GM12878 (cell line): Measurements from ENCODE around the gene EVI5L. TPM values are rescaled to one million over a fixed set of nuclear protein-coding genes. Genes with fewer than 3 reads are reported as not detected.
A peak's percentile ranks its signal among the peaks of the same experiment; 100 is the strongest.

Source experiments
- ATAC-seq: fragments of 200-7000 bp; cut with Tn5 transposase; 3 replicates; pipeline ENCODE4 v1.9.1; 2020; ENCODE audit warnings: mild to moderate bottlenecking, moderate library complexity
- BruUV-seq: library from RNA; stranded (reverse); fragments of 400-500 nt; replicated peaks from 2 replicates; lab custom pipeline; 2021; lab: Mats Ljungman, UMichigan
- CTCF ChIA-PET: fragments of 300-600 bp; sonication (Branson Sonifier 250); formaldehyde crosslinking; extraction: SDS; loops from one replicate; lab custom pipeline; 2021; ENCODE audit warnings: inconsistent platforms; lab: Yijun Ruan, JAX
- POLR2A ChIA-PET: fragments of 350-600 bp; formaldehyde crosslinking; extraction: SDS; loops from one replicate; lab custom pipeline; 2021; ENCODE audit warnings: inconsistent platforms; lab: Charles Lee
- RAD21 ChIA-PET: fragments of 300-600 bp; sonication (Branson Sonifier 250); formaldehyde crosslinking; loops from one replicate; lab custom pipeline; 2023; ENCODE audit warnings: antibody characterized with exemption; ENCODE audit not compliant: unreplicated experiment; lab: Charles Lee
- SMC1A ChIA-PET: fragments of 300-600 bp; sonication (Branson Sonifier 250); formaldehyde crosslinking; loops from one replicate; lab custom pipeline; 2023; ENCODE audit not compliant: unreplicated experiment, uncharacterized antibody; lab: Charles Lee
- DNase-seq: peaks from one replicate; pipeline ENCODE4 v3.0.0-alpha.2; 2011; ENCODE audit warnings: low read depth, low spot score
- FAIRE-seq: peaks from 3 replicates; lab custom pipeline; 2011; peaks lifted over from hg19 to GRCh38; lab: Jason Lieb, UNC
- H2AFZ ChIP-seq: 2 replicates; pipeline ENCODE4 v1.6.0; 2011; ENCODE audit warnings: low read depth, low read length, control low read depth; ENCODE audit not compliant: control insufficient read depth
- H3K27ac ChIP-seq: 2 replicates; pipeline ENCODE4 v1.5.1; 2011; ENCODE audit warnings: control low read depth; ENCODE audit not compliant: control insufficient read depth, insufficient read depth
- H3K27me3 ChIP-seq, 2 experiments: replicated peaks in 1 of 2; 2 replicates each; pipeline versions ENCODE4 v1.6.0 to v1.6.1; 2011; ENCODE audit warnings: low read length in 1 of 2; ENCODE audit not compliant: control insufficient read depth in 2 of 2, insufficient read depth in 2 of 2
- H3K36me3 ChIP-seq, 2 experiments: 2 replicates each; pipeline ENCODE4 v1.5.1; 2011; ENCODE audit warnings: low read length in 1 of 2; ENCODE audit not compliant: control insufficient read depth in 2 of 2, insufficient read depth in 2 of 2
- H3K4me1 ChIP-seq: 2 replicates; pipeline ENCODE4 v1.6.1; 2011; ENCODE audit warnings: mild to moderate bottlenecking, low read length, moderate library complexity, mixed read lengths; ENCODE audit not compliant: control insufficient read depth, insufficient read depth
- H3K4me2 ChIP-seq: 2 replicates; pipeline ENCODE4 v1.6.0; 2011; ENCODE audit warnings: control low read depth; ENCODE audit not compliant: control insufficient read depth, insufficient read depth
- H3K4me3 ChIP-seq: fragments of 200-600 bp; sonication (generic); 2 replicates; pipeline ENCODE4 v1.5.1; 2016
- H3K79me2 ChIP-seq: 2 replicates; pipeline ENCODE4 v1.6.0; 2011; ENCODE audit warnings: low read length; ENCODE audit not compliant: control insufficient read depth, insufficient read depth
- H3K9ac ChIP-seq: 2 replicates; pipeline ENCODE4 v1.8.0; 2011; ENCODE audit warnings: low read length, control low read depth, mixed read lengths; ENCODE audit not compliant: control insufficient read depth, insufficient read depth
- H3K9me3 ChIP-seq: replicated peaks from 3 replicates; pipeline ENCODE4 v1.5.1; 2011; ENCODE audit warnings: mild to moderate bottlenecking, low read length; ENCODE audit not compliant: control insufficient read depth, insufficient read depth
- H4K20me1 ChIP-seq: 2 replicates; pipeline ENCODE4 v1.6.0; 2011; ENCODE audit not compliant: control insufficient read depth, insufficient read depth
- CHD2 ChIP-seq: IDR thresholded peaks from 2 replicates; pipeline ENCODE4 v1.6.1; 2011; ENCODE audit warnings: low read depth, low read length, improper control_type of control experiment, borderline replicate concordance
- EGR1 ChIP-seq, 2 experiments: IDR thresholded peaks; 1 replicate in 1 of 2; 2 replicates in 1 of 2; pipeline ENCODE4 v1.6.1; 2011 to 2012; ENCODE audit warnings: low read depth in 2 of 2, low read length in 2 of 2, borderline replicate concordance in 1 of 2, mild to moderate bottlenecking in 1 of 2, moderate library complexity in 1 of 2
- ESRRA ChIP-seq: IDR thresholded peaks from 2 replicates; pipeline ENCODE4 v1.6.1; 2012; ENCODE audit warnings: mild to moderate bottlenecking, low read length, improper control_type of control experiment
- EZH2 ChIP-seq: IDR thresholded peaks from 2 replicates; pipeline ENCODE4 v1.6.1; 2012; ENCODE audit warnings: low read depth, mild to moderate bottlenecking, control low read depth, inconsistent platforms, low read length, borderline replicate concordance; ENCODE audit not compliant: control insufficient read depth
- FOS ChIP-seq: IDR thresholded peaks from 3 replicates; pipeline ENCODE4 v1.6.1; 2011; ENCODE audit warnings: borderline replicate concordance; ENCODE audit not compliant: insufficient read length; ENCODE audit errors: extremely low read depth
- GATAD2B ChIP-seq: fragments of 450-650 bp; conservative IDR thresholded peaks from 2 replicates; pipeline ENCODE4 v1.6.1; 2017; ENCODE audit warnings: low read depth, mild to moderate bottlenecking, moderate library complexity
- HCFC1 ChIP-seq: fragments of 150-350 bp; IDR thresholded peaks from 2 replicates; pipeline ENCODE4 v1.6.1; 2014; ENCODE audit warnings: low read length
- KAT2A ChIP-seq: conservative IDR thresholded peaks from 2 replicates; pipeline ENCODE4 v1.6.1; 2011; ENCODE audit warnings: low read depth, low read length; ENCODE audit not compliant: control insufficient read depth
- MEF2A ChIP-seq: IDR thresholded peaks from 2 replicates; pipeline ENCODE4 v1.6.1; 2011; ENCODE audit warnings: low read depth, mild to moderate bottlenecking, low read length, moderate library complexity; ENCODE audit not compliant: insufficient read depth
- NR2C1 ChIP-seq: fragments of 450-650 bp; IDR thresholded peaks from 2 replicates; pipeline ENCODE4 v1.6.1; 2017; ENCODE audit warnings: antibody characterized with exemption, mild to moderate bottlenecking, moderate library complexity
- NRF1 ChIP-seq: conservative IDR thresholded peaks from 2 replicates; pipeline ENCODE4 v1.6.1; 2011; ENCODE audit warnings: mild to moderate bottlenecking, low read depth, low read length, improper control_type of control experiment
- PAX5 ChIP-seq: IDR thresholded peaks from 2 replicates; pipeline ENCODE4 v1.6.1; 2011; ENCODE audit warnings: low read depth, low read length, borderline replicate concordance
- RUNX3 ChIP-seq: IDR thresholded peaks from 2 replicates; pipeline ENCODE4 v1.6.1; 2012; ENCODE audit warnings: low read length, inconsistent platforms
- SIN3A ChIP-seq: IDR thresholded peaks from 2 replicates; pipeline ENCODE4 v1.6.1; 2012; ENCODE audit warnings: low read depth, low read length, improper control_type of control experiment
- TCF12 ChIP-seq: IDR thresholded peaks from 2 replicates; pipeline ENCODE4 v1.6.1; 2011; ENCODE audit warnings: low read depth, mild to moderate bottlenecking, low read length
- ZNF24 ChIP-seq: fragments of 450-650 bp; IDR thresholded peaks from 2 replicates; pipeline ENCODE4 v1.6.1; 2017; ENCODE audit warnings: antibody characterized with exemption, mild to moderate bottlenecking
- ZNF622 ChIP-seq: fragments of 450-650 bp; IDR thresholded peaks from 2 replicates; pipeline ENCODE4 v1.6.1; 2017; ENCODE audit warnings: mild to moderate bottlenecking, inconsistent platforms
- WGBS: methylation state at CpG from one replicate; pipeline ENCODE4 v1.1.6; 2016; ENCODE audit warnings: low lambda C conversion rate; ENCODE audit not compliant: insufficient replicate concordance, insufficient coverage; ENCODE audit errors: missing lambda C conversion rate; 5-methylcytosine and 5-hydroxymethylcytosine counted together
- in situ Hi-C: fragments of 300-500 bp; cut with MboI; formaldehyde crosslinking; loops from 9 replicates; pipeline ENCODE4 v1.14.3; 2018; ENCODE audit warnings: mixed read lengths
- intact Hi-C: fragments of 100-400 bp; cut with micrococcal nuclease; formaldehyde crosslinking; loops from one replicate; pipeline ENCODE4 v1.14.2; 2022; ENCODE audit not compliant: unreplicated experiment
- polyA plus RNA-seq, 11 experiments: library from polyadenylated mRNA; depleted of rRNA in 4 of 11; unstranded in 6 of 11; stranded (reverse) in 5 of 11; fragments of >200 nt; fragmentation: Nextera tagmentation in 4 of 11; fragmentation: Illumina TruSeq in 1 of 11; extraction: Ambion mirVana in 4 of 11; extraction: Trizol in 1 of 11; gene quantifications; 1 replicate in 1 of 11; 2 replicates in 10 of 11; pipeline versions ENCODE4 v1.2.1 to v1.2.3, GENCODE V29; 2011 to 2016; ENCODE audit warnings: inconsistent platforms in 2 of 11, missing spikeins in 2 of 11, low read depth in 1 of 11
- total RNA-seq, 4 experiments: library from RNA; depleted of rRNA in 3 of 4; stranded (reverse); fragments of >200 nt in 3 of 4; fragmentation: Illumina TruSeq in 1 of 4; extraction: Trizol in 1 of 4; gene quantifications; 2 replicates each; pipeline versions ENCODE4 v1.2.1 to v1.2.3, GENCODE V29; 2013 to 2021
- TF ChIP-seq, protein P1 (sequence below): fragments of 450-650 bp; formaldehyde crosslinking; IDR thresholded peaks from 2 replicates; pipeline ENCODE4 v1.5.0; 2022; ENCODE audit warnings: mild to moderate bottlenecking, missing genetic modification characterization
- TF ChIP-seq, protein P2 (sequence below): IDR thresholded peaks from 2 replicates; pipeline ENCODE4 v1.6.1; 2011; ENCODE audit warnings: low read depth, low read length, improper control_type of control experiment, borderline replicate concordance

Gene EVI5L
- total and polyA plus RNA-seq, 10 of the 15 experiments (the other 5 are each of a cell fraction or from before 2014, with no cell fraction given): 0.23 to 13.8 (median 5.0) TPM

DNA sequence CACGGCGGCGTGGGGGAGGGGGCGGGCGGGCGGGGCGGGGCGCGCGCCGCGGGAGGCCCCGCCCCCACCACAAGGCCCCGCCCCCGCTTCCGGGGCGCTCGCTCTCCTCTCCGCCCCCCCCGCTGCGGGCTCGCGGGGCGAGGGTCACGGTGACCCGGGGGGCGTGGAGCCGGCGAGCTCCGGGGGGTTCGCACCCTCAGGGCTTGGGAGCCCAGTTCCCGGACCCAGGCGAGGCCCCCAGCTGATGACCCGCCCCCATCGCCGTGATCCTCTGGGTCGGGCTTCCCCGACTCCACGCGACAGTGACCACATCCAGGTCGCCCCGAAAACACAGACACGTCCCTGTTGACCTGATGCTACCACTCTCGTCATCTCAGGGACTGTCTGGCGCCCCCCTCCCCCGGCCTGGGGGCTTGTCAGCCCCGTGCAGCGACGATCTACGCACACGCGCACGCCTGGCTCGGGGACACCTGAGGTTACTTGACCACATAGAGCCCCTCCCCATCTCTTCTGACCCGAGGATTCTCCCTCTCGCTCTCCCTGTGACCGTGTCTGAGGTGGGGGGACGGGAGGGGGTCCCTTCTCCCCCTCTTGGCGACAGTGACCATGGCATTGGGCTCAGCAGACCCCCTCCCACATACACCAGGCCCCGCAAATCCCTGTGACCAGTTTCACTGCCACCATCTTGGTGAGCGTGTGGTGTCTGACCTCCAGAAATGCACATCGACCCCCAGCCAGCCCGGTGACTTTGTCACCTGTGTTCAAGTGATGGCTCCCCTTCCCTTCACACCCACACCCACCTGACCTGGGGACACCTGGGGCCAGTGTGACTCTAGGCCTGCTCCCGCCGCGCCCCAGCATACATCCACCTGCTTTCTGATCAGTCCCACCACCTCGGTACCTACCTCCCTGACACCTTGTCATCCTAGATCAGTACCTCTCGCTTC lies 74.3 kb downstream of the EVI5L start (continued):
- TF ChIP-seq ZNF24 (no peak), FOS (no peak), GATAD2B (peak; percentile 60; the same call in 1 of the 2 replicates), ZNF622 (no peak), RUNX3 (peak; percentile 56), EZH2 (no peak), NR2C1 (peak; percentile 58), TCF12 (0 out of 2 replicates have a peak, but pooled peaks have one; percentile 29), CHD2 (0 out of 2 replicates have a peak, but pooled peaks have one; percentile 13)

DNA sequence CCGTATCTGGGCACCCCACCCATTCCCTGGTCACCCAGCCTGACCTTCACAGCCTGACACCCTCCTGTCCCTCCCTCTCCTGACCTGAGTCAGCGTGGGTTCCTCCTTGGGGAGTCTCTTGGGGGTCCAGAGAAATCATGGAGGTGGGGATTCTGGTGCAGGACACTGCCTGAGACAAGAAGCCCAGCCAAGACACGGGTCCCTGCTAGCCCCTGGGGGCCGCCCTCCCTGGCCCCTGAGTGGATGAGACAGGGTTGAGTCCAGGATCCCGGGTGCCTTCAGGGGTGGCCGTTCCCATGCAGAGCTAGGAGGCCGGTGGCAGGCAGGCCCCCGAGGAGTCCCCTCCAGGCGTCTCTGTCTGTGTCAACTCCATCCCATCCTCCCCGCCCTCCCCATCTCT lies 75.2 kb downstream of the EVI5L start:
- ChIA-PET CTCF (no interaction called here), POLR2A (no interaction called here), SMC1A (no interaction called here), RAD21 (no interaction called here)
- Histone ChIP-seq H3K79me2 (peaks cover 36% of the 10 kb centered on the region), H4K20me1 (peaks cover 9% of the 10 kb centered on the region; the same call in 1 of the 2 replicates), H3K27me3 (no peaks in the 10 kb centered on the region), H3K9me3 (no peaks in the 10 kb centered on the region), H2AFZ (no peak overlapping the region), H3K4me3 (peak overlapping the region; percentile 95), H3K36me3 (peaks cover 0 to 2% of the 10 kb centered on the region in 2 experiments; a peak in 2 of 4 replicates), H3K4me1 (peaks cover 14% of the 10 kb centered on the region), H3K9ac (peak overlapping the region; percentile 93), H3K27ac (peak overlapping the region; percentile 81; the same call in 1 of the 2 replicates), H3K4me2 (peak overlapping the region; percentile 98)
- WGBS: 80% methylated on average over 9 of the region's 10 CpGs
- DNase-seq (no peak), FAIRE-seq (no peak), ATAC-seq (no peak)
- in situ Hi-C loops: no loop called here
- BruUV-seq: no TSS peak
- intact Hi-C loops: loop anchor here (10.0 kb wide), 1 partner anchor 220 kb away; the partner anchor contains the start of gene TRAPPC5
- TF ChIP-seq SIN3A: no peak
- no peak for TF ChIP-seq ESRRA
- TF ChIP-seq RUNX3: no peak
- TF ChIP-seq, protein P1, sequence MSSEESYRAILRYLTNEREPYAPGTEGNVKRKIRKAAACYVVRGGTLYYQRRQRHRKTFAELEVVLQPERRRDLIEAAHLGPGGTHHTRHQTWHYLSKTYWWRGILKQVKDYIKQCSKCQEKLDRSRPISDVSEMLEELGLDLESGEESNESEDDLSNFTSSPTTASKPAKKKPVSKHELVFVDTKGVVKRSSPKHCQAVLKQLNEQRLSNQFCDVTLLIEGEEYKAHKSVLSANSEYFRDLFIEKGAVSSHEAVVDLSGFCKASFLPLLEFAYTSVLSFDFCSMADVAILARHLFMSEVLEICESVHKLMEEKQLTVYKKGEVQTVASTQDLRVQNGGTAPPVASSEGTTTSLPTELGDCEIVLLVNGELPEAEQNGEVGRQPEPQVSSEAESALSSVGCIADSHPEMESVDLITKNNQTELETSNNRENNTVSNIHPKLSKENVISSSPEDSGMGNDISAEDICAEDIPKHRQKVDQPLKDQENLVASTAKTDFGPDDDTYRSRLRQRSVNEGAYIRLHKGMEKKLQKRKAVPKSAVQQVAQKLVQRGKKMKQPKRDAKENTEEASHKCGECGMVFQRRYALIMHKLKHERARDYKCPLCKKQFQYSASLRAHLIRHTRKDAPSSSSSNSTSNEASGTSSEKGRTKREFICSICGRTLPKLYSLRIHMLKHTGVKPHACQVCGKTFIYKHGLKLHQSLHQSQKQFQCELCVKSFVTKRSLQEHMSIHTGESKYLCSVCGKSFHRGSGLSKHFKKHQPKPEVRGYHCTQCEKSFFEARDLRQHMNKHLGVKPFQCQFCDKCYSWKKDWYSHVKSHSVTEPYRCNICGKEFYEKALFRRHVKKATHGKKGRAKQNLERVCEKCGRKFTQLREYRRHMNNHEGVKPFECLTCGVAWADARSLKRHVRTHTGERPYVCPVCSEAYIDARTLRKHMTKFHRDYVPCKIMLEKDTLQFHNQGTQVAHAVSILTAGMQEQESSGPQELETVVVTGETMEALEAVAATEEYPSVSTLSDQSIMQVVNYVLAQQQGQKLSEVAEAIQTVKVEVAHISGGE (CRISPR knock-in tag): no peak
- TF ChIP-seq CHD2: no peak
- TF ChIP-seq EGR1 (IDR thresholded peaks at IDR 0.05; ENCODE audit: borderline replicate concordance in 1 of 2, low read depth in 2 of 2, low read length in 2 of 2): no peak
- TF ChIP-seq MEF2A: no peak
- TF ChIP-seq, protein P2, sequence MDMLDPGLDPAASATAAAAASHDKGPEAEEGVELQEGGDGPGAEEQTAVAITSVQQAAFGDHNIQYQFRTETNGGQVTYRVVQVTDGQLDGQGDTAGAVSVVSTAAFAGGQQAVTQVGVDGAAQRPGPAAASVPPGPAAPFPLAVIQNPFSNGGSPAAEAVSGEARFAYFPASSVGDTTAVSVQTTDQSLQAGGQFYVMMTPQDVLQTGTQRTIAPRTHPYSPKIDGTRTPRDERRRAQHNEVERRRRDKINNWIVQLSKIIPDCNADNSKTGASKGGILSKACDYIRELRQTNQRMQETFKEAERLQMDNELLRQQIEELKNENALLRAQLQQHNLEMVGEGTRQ: no peak
- no peak for TF ChIP-seq PAX5
- no peak for TF ChIP-seq NRF1
- no peak for TF ChIP-seq KAT2A
- no peak for TF ChIP-seq HCFC1
